ENCODE data around the gene CYP19A1.

GRCh38 chr15:51322621-51323296 lies 15.6 kb downstream of the CYP19A1 start:
- TF ChIP-seq POLR2A (IDR thresholded peaks at IDR 0.05; ENCODE audit: low read length) (no peak), GATA1 (IDR thresholded peaks at IDR 0.05; ENCODE audit: low read depth, low read length) (no peak)

All from erythroblast (primary cell).